CD4-positive, alpha-beta T cell treated with Interleukin-4 for 1 hour (primary cell): Measurements from ENCODE around the gene LGI2.

ENCODE experiments used
- DNase-seq, 2 donors: peaks; one replicate each; pipeline ENCODE4 v3.0.0-alpha.2; 2020 to 2022

The LGI2 gene

GRCh38 chr4:24957886-24958285, 72.9 kb downstream of the LGI2 start:
- no peak for DNase-seq

DNA sequence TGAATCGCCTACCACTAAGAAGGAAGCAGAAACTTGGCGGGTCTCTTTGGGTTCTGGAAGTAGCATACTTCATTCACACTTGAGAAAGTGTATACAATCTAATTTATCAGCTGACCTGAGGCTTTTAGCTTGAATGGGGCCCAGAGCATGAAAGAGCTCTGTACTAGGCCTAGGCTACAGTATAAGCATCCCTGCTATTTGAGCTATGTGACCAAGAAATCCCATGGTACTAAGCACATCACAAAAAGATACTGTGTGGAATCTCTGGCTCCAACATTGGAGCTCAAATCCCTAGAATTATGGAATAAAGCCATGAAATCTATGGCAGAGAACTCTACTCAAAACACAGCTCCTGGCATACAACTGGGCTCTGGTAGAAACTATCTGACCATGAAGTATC, 74.0 kb downstream of the LGI2 start:
- DNase-seq, result no peak

GRCh38 chr4:24956091-24956490, 74.7 kb downstream of the LGI2 start:
- no peak for DNase-seq

DNA sequence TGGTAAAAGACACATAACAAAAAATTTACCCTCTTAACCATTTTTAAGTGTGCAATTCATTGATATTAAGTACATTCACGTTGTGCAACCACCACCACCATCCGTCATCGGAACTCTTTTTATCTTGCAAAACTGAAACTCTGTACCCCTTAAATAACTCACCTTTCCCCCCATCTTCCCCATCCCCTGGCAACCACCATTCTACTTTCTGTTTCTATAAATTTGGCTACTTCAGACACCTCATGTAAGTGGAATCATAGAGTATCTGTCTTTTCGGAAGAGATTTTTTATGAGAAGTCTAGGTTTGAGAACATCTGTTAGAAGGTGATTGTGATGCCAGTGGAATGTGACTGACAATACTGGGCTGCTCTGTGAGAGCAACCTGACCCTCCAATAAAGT, 78.1 kb downstream of the LGI2 start:
- DNase-seq, result no peak

DNA sequence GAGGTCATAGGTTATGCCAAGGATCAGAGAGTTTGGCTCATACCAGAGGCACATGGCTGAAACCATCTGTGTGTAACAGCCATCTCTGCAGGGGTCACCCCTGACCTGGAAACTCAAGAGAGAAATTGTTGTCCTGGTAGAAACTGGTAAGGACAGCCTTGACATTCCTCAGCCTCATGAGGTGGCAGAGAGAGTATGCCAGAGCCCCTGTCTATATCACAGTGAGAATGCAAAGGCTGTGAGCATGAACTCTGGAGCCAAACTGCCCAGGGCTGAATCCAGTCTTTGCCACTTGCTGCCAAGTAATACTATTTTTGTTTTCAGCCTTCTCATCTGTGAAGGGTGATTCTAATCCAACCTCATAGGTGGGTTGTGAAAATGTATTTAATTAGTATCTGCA, 80.8 kb downstream of the LGI2 start:
- no peak for DNase-seq
